Keratinocyte (primary cell): Measurements from ENCODE around the gene SPAST.

Source experiments
- EZH2 ChIP-seq: IDR thresholded peaks from one replicate; pipeline ENCODE4 v1.6.1; 2012; ENCODE audit warnings: inconsistent platforms, mild to moderate bottlenecking, low read length, moderate library complexity
- TF ChIP-seq, protein P1 (sequence below), 3 experiments: IDR thresholded peaks in 1 of 3; conservative IDR thresholded peaks in 1 of 3; optimal IDR thresholded peaks in 1 of 3; 2 replicates in 2 of 3; 3 replicates in 1 of 3; pipeline versions ENCODE3 to v1.5.1; 2011; ENCODE audit warnings: low read length in 3 of 3, mild to moderate bottlenecking in 3 of 3, moderate library complexity in 2 of 3, control low read depth in 1 of 3, inconsistent platforms in 1 of 3; ENCODE audit not compliant: insufficient read depth in 2 of 3; ENCODE audit errors: extremely low read depth in 1 of 3

DNA sequence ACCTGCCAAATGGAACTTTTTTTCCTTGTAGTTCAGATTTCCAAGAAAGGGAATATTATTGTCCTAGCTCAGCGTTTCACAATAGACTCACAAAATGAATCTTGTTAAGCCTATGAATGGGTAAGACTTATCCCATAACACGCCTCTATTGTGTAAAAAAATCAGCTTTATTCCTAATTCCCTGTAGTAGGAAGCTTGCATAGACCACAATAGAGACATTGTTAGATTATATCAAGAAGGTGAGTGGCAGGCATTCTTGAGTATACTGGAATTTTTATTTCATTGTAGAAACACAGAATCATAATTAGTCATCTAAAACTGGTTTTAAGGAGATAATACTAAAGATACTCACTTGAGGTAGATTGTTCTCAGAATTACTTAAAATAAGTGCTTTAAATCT is 55.8 kb downstream of the SPAST start:
- TF ChIP-seq, protein P1, sequence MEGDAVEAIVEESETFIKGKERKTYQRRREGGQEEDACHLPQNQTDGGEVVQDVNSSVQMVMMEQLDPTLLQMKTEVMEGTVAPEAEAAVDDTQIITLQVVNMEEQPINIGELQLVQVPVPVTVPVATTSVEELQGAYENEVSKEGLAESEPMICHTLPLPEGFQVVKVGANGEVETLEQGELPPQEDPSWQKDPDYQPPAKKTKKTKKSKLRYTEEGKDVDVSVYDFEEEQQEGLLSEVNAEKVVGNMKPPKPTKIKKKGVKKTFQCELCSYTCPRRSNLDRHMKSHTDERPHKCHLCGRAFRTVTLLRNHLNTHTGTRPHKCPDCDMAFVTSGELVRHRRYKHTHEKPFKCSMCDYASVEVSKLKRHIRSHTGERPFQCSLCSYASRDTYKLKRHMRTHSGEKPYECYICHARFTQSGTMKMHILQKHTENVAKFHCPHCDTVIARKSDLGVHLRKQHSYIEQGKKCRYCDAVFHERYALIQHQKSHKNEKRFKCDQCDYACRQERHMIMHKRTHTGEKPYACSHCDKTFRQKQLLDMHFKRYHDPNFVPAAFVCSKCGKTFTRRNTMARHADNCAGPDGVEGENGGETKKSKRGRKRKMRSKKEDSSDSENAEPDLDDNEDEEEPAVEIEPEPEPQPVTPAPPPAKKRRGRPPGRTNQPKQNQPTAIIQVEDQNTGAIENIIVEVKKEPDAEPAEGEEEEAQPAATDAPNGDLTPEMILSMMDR (optimal IDR thresholded peaks at IDR 0.05 in 1 of 3, IDR thresholded peaks at IDR 0.05 in 1 of 3, conservative IDR thresholded peaks at IDR 0.05 in 1 of 3; ENCODE audit: extremely low read depth in 1 of 3, insufficient read depth in 2 of 3, low read length in 3 of 3), result no peak
- no peak for TF ChIP-seq EZH2
